ENCODE data around the gene CIRBP. TPM values are rescaled to one million over a fixed set of nuclear protein-coding genes. Genes with fewer than 3 reads are reported as not detected.

Gene CIRBP
- total RNA-seq, 2 donors from 2014 or later, result 288 to 385 TPM

DNA sequence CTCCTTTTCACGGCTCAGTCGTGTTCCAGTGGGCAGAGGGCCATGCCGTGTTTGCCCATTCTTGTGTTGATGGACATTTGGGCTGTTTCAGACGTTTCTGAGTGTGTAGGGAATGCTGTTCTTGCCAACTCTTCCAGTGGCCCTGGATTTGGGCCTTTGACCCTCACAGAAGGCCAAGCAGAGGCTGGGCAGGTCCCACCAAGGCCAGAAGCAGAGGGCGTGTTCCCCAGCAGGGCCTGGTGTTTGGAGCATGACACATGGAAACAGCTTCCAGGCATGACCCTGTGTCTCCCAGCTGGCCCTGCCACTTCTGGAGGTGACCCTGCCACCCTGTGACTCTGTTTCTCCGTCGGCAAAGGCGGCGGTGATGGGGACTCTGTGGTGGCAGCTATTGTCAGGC, 52.4 kb downstream of the CIRBP start:
- Histone ChIP-seq H3K4me1 (peaks cover 0 to 12% of the 10 kb centered on the region in 2 donors), H3K27me3 (peaks cover 0 to under 1% of the 10 kb centered on the region in 2 donors)

DNA sequence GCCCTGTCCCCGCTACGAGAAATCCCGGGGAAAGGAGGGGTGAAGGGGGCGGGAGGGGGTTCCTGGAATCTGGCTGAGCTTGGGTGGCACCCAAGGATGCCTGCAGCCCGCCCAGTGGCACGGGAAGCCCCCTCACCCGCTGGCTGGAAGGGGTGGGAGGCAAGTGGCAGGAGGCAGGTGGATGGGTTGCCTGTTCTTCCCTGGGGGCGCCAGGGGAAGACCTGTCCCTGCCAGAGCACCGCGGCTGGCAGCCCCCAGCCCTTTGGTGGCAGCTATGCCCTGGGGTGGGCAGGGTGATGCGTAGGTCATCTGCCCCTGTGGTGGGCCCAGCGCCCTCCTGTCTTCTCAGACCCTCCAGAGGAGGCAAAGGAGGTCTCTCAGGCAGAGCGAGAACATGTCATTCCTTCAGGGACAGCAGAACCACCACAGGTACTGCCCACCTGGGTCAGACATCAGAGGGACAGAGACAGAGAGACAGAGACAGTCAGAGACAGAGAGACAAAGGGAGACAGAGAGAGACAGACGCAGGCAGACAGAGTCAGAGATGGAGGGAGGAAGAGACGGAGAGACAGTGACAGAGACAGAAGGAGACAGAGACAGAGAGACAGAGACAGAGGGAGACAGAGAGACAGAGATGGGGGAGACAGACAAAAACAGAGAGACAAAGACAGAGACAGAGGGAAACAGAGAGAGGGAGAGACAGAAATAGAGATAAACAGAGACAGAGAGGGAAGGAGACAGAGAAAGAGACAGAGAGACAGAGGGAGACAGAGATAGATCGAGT, 53.3 kb downstream of the CIRBP start:
- DNase-seq (ENCODE audit: low spot score), result no peak
- H3K27me3 ChIP-seq, result no peaks in the 10 kb centered on the region
- no peak for TF ChIP-seq CTCF (IDR thresholded peaks at IDR 0.05)
- no peaks in the 10 kb centered on the region for H3K36me3 ChIP-seq
- no peak overlapping the region for H3K4me3 ChIP-seq
- H3K27ac ChIP-seq, result no peak overlapping the region
- no peaks in the 10 kb centered on the region for H3K9me3 ChIP-seq
- peaks cover 0 to 12% of the 10 kb centered on the region in 2 donors for H3K4me1 ChIP-seq

More for the DNA sequence above, 52.4 kb downstream of the CIRBP start:
- no peak for DNase-seq (ENCODE audit: low spot score)
- no peaks in the 10 kb centered on the region for H3K9me3 ChIP-seq
- no peak overlapping the region for H3K27ac ChIP-seq
- no peak for TF ChIP-seq CTCF (IDR thresholded peaks at IDR 0.05)
- H3K4me3 ChIP-seq, result no peak overlapping the region
- no peaks in the 10 kb centered on the region for H3K36me3 ChIP-seq

DNA sequence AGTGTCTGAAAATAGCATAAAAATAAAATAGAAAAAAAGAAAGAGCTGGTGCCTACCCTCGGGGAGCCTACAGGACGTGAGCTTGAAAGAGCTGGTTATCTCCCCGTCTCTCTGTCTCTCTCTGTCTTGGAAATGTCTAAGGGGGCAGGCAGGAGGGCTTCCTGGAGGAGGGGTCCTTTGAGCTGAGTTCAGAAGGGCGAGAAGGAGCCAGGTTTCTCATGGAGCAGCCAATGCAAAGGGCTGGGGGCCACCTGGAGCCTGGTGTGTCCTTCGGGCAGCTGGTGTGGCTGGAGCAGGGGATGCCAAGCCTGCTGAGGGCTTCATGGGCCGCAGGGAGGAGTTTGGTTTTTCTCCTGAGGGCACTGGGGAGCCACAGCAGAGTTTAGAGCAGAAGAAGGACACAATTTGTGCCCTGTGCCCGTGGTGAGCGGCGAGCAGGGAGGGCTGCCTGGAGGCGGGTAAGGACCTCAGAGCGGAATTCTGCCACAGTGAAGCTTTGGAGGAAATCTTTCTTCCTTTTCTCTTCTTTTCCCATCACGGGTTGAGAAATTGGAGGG, 55.2 kb downstream of the CIRBP start:
- H3K36me3 ChIP-seq, result no peaks in the 10 kb centered on the region
- DNase-seq (ENCODE audit: low spot score), result no peak
- no peaks in the 10 kb centered on the region for H3K9me3 ChIP-seq
- no peak for TF ChIP-seq CTCF (IDR thresholded peaks at IDR 0.05)
- peak overlapping the region in 1 of 2 donors; percentile 45 for H3K4me3 ChIP-seq
- H3K27ac ChIP-seq, result no peak overlapping the region
- H3K4me1 ChIP-seq, result peaks cover 0 to 12% of the 10 kb centered on the region in 2 donors
- H3K27me3 ChIP-seq, result no peaks in the 10 kb centered on the region

Other genes with a start within 250 kb of the CIRBP start
- 100 to 1,000 TPM; 129 to 170 TPM for gene TMEM259, start 248.2 kb upstream of the CIRBP start, total RNA-seq
- gene RNU6-2, start 247.8 kb upstream of the CIRBP start, total RNA-seq, result not detected
- gene CNN2, start 242.7 kb upstream of the CIRBP start, total RNA-seq, result 10 to 100 TPM; 47.8 to 48.5 TPM
- gene ABCA7, start 229.2 kb upstream of the CIRBP start, total RNA-seq, result 1 to 10 TPM; 4.8 to 5.9 TPM
- gene ARHGAP45, start 202.2 kb upstream of the CIRBP start, total RNA-seq, result 10 to 100 TPM in 1 of 2 donors, 1 to 10 TPM in 1; 5.2 to 12.8 TPM
- 100 to 1,000 TPM; 149 to 252 TPM for gene POLR2E, start 174.0 kb upstream of the CIRBP start, total RNA-seq
- gene GPX4, start 165.3 kb upstream of the CIRBP start, total RNA-seq, result 100 to 1,000 TPM; 404 to 529 TPM
- 10 to 100 TPM; 14.7 to 17.7 TPM for gene SBNO2, start 95.1 kb upstream of the CIRBP start, total RNA-seq
- 10 to 100 TPM; 62.0 to 64.7 TPM for gene STK11, start 63.6 kb upstream of the CIRBP start, total RNA-seq
- gene CBARP, start 31.3 kb upstream of the CIRBP start, total RNA-seq, result 1 to 10 TPM; 2.4 to 2.6 TPM
- 100 to 1,000 TPM; 193 to 269 TPM for gene ATP5F1D, start 27.6 kb upstream of the CIRBP start, total RNA-seq
- 10 to 100 TPM; 42.1 to 42.2 TPM for gene MIDN, start 20.7 kb upstream of the CIRBP start, total RNA-seq
- 10 to 100 TPM; 28.9 to 29.8 TPM for gene FAM174C, start 6.2 kb downstream of the CIRBP start, total RNA-seq
- not detected for gene EFNA2, start 16.5 kb downstream of the CIRBP start, total RNA-seq
- 100 to 1,000 TPM; 234 to 326 TPM for gene NDUFS7, start 114.6 kb downstream of the CIRBP start, total RNA-seq
- 10 to 100 TPM; 45.8 to 92.5 TPM for gene GAMT, start 132.2 kb downstream of the CIRBP start, total RNA-seq
- 10 to 100 TPM; 32.6 to 47.5 TPM for gene DAZAP1, start 138.3 kb downstream of the CIRBP start, total RNA-seq
- gene RPS15, start 169.1 kb downstream of the CIRBP start, total RNA-seq, result 1,000 to 10,000 TPM; 1,712 to 2,156 TPM
- gene APC2, start 180.8 kb downstream of the CIRBP start, total RNA-seq, result under 1 TPM; 0.04 to 0.35 TPM
- 10 to 100 TPM; 19.1 to 22.3 TPM for gene C19orf25, start 209.9 kb downstream of the CIRBP start, total RNA-seq
- 1 to 10 TPM; 1.0 to 4.4 TPM for gene PCSK4, start 221.0 kb downstream of the CIRBP start, total RNA-seq
- gene REEP6, start 221.8 kb downstream of the CIRBP start, total RNA-seq, result 1 to 10 TPM; 1.3 to 2.3 TPM
- 10 to 100 TPM; 14.5 to 27.2 TPM for gene ADAMTSL5, start 243.7 kb downstream of the CIRBP start, total RNA-seq